K562 (cell line): ENCODE data around the gene APIP. TPM values are rescaled to one million over a fixed set of nuclear protein-coding genes. Genes with fewer than 3 reads are reported as not detected.

ENCODE experiments used
- ATAC-seq: fragments of 200-7000 bp; cut with Tn5 transposase; 3 replicates; pipeline ENCODE4 v1.9.1; 2020; ENCODE audit warnings: moderate library complexity
- BruUV-seq: library from RNA; stranded (reverse); fragments of 400-500 nt; replicated peaks from 2 replicates; lab custom pipeline; 2021; lab: Mats Ljungman, UMichigan
- CTCF ChIA-PET: fragments of 300-600 bp; formaldehyde crosslinking; extraction: SDS; loops from one replicate; lab custom pipeline; 2021; ENCODE audit warnings: low intra/inter-chr PET ratio; lab: Yijun Ruan, JAX
- POLR2A ChIA-PET: fragments of 300-600, 350-650 bp; sonication (Branson Sonifier 250); formaldehyde crosslinking; extraction: SDS; loops from one replicate; lab custom pipeline; 2021; ENCODE audit warnings: antibody characterized with exemption, inconsistent platforms; lab: Yijun Ruan, JAX
- DNase-seq, 4 experiments: peaks; one replicate each; pipeline versions ENCODE4 v3.0.0 to v3.0.0-alpha.2; 2011 to 2018; ENCODE audit warnings: low spot score in 3 of 4, mixed read lengths in 3 of 4; ENCODE audit errors: extremely low read depth in 1 of 4
- FAIRE-seq: peaks from 2 replicates; lab custom pipeline; 2011; peaks lifted over from hg19 to GRCh38; lab: Jason Lieb, UNC
- H2AFZ ChIP-seq: 2 replicates; pipeline ENCODE4 v1.6.0; 2011; ENCODE audit warnings: low read depth, low read length, control low read depth, inconsistent platforms
- H3K27ac ChIP-seq: fragments of 200-600 bp; 3 replicates; pipeline ENCODE4 v1.8.0; 2011; ENCODE audit warnings: low read depth, mild to moderate bottlenecking, control low read depth, inconsistent platforms, low read length, moderate library complexity, mixed read lengths; ENCODE audit errors: extremely low read depth
- H3K27me3 ChIP-seq, 2 experiments: fragments of 300-600 bp in 1 of 2; 2 replicates in 1 of 2; 3 replicates in 1 of 2; pipeline versions ENCODE4 v1.6.0 to v1.8.0; 2011; ENCODE audit warnings: inconsistent platforms in 2 of 2, low read length in 2 of 2, mild to moderate bottlenecking in 1 of 2, mixed read lengths in 1 of 2, moderate library complexity in 1 of 2; ENCODE audit not compliant: control insufficient read depth in 2 of 2, insufficient read depth in 2 of 2
- H3K36me3 ChIP-seq: fragments of 300-600 bp; 3 replicates; pipeline ENCODE4 v1.8.0; 2011; ENCODE audit warnings: mild to moderate bottlenecking, low read length, inconsistent platforms; ENCODE audit not compliant: control insufficient read depth, insufficient read depth
- H3K4me1 ChIP-seq, 2 experiments: fragments of 200-600 bp in 1 of 2; replicated peaks in 1 of 2; 2 replicates in 1 of 2; 3 replicates in 1 of 2; pipeline versions ENCODE4 v1.5.1 to v1.8.0; 2011; ENCODE audit warnings: inconsistent platforms in 2 of 2, low read length in 2 of 2, mild to moderate bottlenecking in 1 of 2, mixed read lengths in 1 of 2, moderate library complexity in 1 of 2; ENCODE audit not compliant: control insufficient read depth in 2 of 2, insufficient read depth in 2 of 2
- H3K4me2 ChIP-seq: 2 replicates; pipeline ENCODE4 v1.6.1; 2011; ENCODE audit warnings: low read length, control low read depth, inconsistent platforms, mixed read lengths; ENCODE audit not compliant: insufficient read depth
- H3K4me3 ChIP-seq: fragments of 200-600 bp; sonication (generic), shearing (Covaris generic); 2 replicates; pipeline ENCODE4 v1.5.1; 2016; ENCODE audit warnings: control low read depth, inconsistent platforms
- H3K79me2 ChIP-seq: fragments of 200-600 bp; 3 replicates; pipeline ENCODE4 v1.8.0; 2011; ENCODE audit warnings: low read length, inconsistent platforms; ENCODE audit not compliant: control insufficient read depth, insufficient read depth
- H3K9ac ChIP-seq, 2 experiments: 2 replicates each; pipeline versions ENCODE4 v1.6.0 to v1.6.1; 2011; ENCODE audit warnings: low read depth in 2 of 2, low read length in 2 of 2, control low read depth in 1 of 2, inconsistent platforms in 1 of 2, mild to moderate bottlenecking in 1 of 2, mixed read lengths in 1 of 2; ENCODE audit not compliant: insufficient read depth in 1 of 2
- H3K9me1 ChIP-seq: one replicate; pipeline ENCODE4 v1.6.0; 2011; ENCODE audit warnings: inconsistent platforms, mild to moderate bottlenecking, low read length, moderate library complexity; ENCODE audit not compliant: control insufficient read depth, insufficient read depth
- H3K9me3 ChIP-seq: replicated peaks from 2 replicates; pipeline ENCODE4 v1.5.1; 2011; ENCODE audit warnings: low read depth, low read length, inconsistent platforms; ENCODE audit not compliant: control insufficient read depth, insufficient read depth
- H4K20me1 ChIP-seq: replicated peaks from 2 replicates; pipeline ENCODE4 v1.6.1; 2011; ENCODE audit warnings: low read length, inconsistent platforms, mixed read lengths; ENCODE audit not compliant: control insufficient read depth, insufficient read depth
- HOMEZ ChIP-seq: fragments of 250-450 bp; sonication (Bioruptor Pico); IDR thresholded peaks from 2 replicates; pipeline ENCODE4 v1.4.0; 2020; ENCODE audit warnings: mild to moderate bottlenecking, moderate library complexity
- NUFIP1 ChIP-seq: fragments of 450-650 bp; IDR thresholded peaks from 2 replicates; pipeline ENCODE4 v1.6.1; 2018; ENCODE audit not compliant: partially characterized antibody
- ZNF239 ChIP-seq: fragments of 250-450 bp; sonication (Bioruptor Pico); IDR thresholded peaks from 2 replicates; pipeline ENCODE4 v1.4.0; 2020; ENCODE audit warnings: mild to moderate bottlenecking
- ZNF778 ChIP-seq: fragments of 450-650 bp; formaldehyde crosslinking; IDR thresholded peaks from 2 replicates; pipeline ENCODE4 v1.4.0; 2020; ENCODE audit warnings: mild to moderate bottlenecking, moderate library complexity
- WGBS: fragments of 100-300 bp; shearing (Covaris generic); methylation state at CpG from one replicate; pipeline ENCODE4 v1.1.6; 2016; ENCODE audit warnings: low coverage, mixed read lengths; ENCODE audit not compliant: insufficient coverage; ENCODE audit errors: missing lambda C conversion rate; 5-methylcytosine and 5-hydroxymethylcytosine counted together
- in situ Hi-C: fragments of 300-500 bp; cut with MboI; formaldehyde crosslinking; loops from 4 replicates; pipeline ENCODE4 v1.15.0; 2018; ENCODE audit warnings: inconsistent platforms, mixed read lengths
- intact Hi-C: fragments of 100-400 bp; cut with micrococcal nuclease; formaldehyde crosslinking; loops from 2 replicates; pipeline ENCODE4 v1.14.2; 2022
- polyA plus RNA-seq, 8 experiments: library from polyadenylated mRNA; depleted of rRNA in 4 of 8; stranded (reverse) in 5 of 8; unstranded in 3 of 8; fragments of >200 nt; fragmentation: Nextera tagmentation in 2 of 8; fragmentation: Illumina TruSeq in 1 of 8; extraction: Ambion mirVana in 2 of 8; extraction: Trizol in 1 of 8; gene quantifications; 2 replicates each; pipeline versions ENCODE4 v1.2.1 to v1.2.3, GENCODE V29; 2011 to 2014; ENCODE audit warnings: inconsistent platforms in 1 of 8, missing spikeins in 1 of 8
- total RNA-seq, 7 experiments: library from RNA; depleted of rRNA in 6 of 7; stranded (reverse); fragments of >200 nt in 6 of 7; fragmentation: Illumina TruSeq in 2 of 7; extraction: Trizol in 2 of 7; gene quantifications; 2 replicates each; pipeline versions ENCODE4 v1.2.1 to v1.2.3, GENCODE V29; 2011 to 2021; ENCODE audit warnings: low replicate concordance in 1 of 7
- TF ChIP-seq, protein P1 (sequence below), 2 experiments: fragments of 450-650 bp; IDR thresholded peaks; 2 replicates each; pipeline ENCODE4 v1.6.1; 2018; ENCODE audit warnings: mild to moderate bottlenecking in 2 of 2, low read depth in 1 of 2; ENCODE audit not compliant: partially characterized antibody in 2 of 2
- TF ChIP-seq, protein P2 (sequence below): fragments of 250-450 bp; sonication (Bioruptor Pico); IDR thresholded peaks from 2 replicates; pipeline ENCODE4 v1.8.0; 2022; ENCODE audit warnings: inconsistent platforms

Gene APIP
- total and polyA plus RNA-seq, 9 of the 15 experiments (the other 6 are each of a cell fraction or from before 2014, with no cell fraction given), result 63.7 to 110 (median 82.8) TPM

DNA sequence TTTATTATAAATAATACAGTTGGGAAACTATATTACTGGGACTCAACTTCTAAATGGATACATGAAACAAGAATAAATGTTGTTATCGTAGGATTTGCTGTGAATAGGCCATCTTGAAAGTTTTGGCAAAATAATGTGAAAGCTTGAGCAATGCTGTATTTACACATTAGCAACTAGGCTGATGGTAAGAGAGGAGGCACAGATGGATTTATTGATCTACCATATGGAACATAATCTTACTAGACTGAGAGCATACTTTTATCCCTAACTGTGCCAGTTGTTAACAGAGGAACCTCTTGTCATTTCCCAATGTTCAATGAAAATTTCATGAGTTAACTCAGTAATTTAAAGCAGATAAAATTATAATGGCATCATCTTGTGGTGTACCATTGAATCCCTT lies 22.8 kb downstream of the APIP start (continued):
- no peak for TF ChIP-seq HOMEZ (CRISPR knock-in tag)
- no peak for TF ChIP-seq ZNF778
- TF ChIP-seq, protein P1, sequence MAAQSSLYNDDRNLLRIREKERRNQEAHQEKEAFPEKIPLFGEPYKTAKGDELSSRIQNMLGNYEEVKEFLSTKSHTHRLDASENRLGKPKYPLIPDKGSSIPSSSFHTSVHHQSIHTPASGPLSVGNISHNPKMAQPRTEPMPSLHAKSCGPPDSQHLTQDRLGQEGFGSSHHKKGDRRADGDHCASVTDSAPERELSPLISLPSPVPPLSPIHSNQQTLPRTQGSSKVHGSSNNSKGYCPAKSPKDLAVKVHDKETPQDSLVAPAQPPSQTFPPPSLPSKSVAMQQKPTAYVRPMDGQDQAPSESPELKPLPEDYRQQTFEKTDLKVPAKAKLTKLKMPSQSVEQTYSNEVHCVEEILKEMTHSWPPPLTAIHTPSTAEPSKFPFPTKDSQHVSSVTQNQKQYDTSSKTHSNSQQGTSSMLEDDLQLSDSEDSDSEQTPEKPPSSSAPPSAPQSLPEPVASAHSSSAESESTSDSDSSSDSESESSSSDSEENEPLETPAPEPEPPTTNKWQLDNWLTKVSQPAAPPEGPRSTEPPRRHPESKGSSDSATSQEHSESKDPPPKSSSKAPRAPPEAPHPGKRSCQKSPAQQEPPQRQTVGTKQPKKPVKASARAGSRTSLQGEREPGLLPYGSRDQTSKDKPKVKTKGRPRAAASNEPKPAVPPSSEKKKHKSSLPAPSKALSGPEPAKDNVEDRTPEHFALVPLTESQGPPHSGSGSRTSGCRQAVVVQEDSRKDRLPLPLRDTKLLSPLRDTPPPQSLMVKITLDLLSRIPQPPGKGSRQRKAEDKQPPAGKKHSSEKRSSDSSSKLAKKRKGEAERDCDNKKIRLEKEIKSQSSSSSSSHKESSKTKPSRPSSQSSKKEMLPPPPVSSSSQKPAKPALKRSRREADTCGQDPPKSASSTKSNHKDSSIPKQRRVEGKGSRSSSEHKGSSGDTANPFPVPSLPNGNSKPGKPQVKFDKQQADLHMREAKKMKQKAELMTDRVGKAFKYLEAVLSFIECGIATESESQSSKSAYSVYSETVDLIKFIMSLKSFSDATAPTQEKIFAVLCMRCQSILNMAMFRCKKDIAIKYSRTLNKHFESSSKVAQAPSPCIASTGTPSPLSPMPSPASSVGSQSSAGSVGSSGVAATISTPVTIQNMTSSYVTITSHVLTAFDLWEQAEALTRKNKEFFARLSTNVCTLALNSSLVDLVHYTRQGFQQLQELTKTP (IDR thresholded peaks at IDR 0.05; ENCODE audit: low read depth in 1 of 2, partially characterized antibody in 2 of 2), result no peak
- TF ChIP-seq, all 486 proteins: peak for 0

- no TSS peak for BruUV-seq
- in situ Hi-C loops (loop anchor here (5.0 to 10.0 kb wide), 3 partner anchors 304 to 527 kb away; no protein-coding TSS in a partner anchor), intact Hi-C loops (loop anchor here (2.0 to 10.0 kb wide), 5 partner anchors 49 to 717 kb away; partner anchors contain the start of gene ELF5)
- DNase-seq, result no peak
- H2AFZ ChIP-seq, result no peak overlapping the region
- H3K79me2 ChIP-seq, result peaks cover 12% of the 10 kb centered on the region
- no peaks in the 10 kb centered on the region for H3K9me1 ChIP-seq
- no peaks in the 10 kb centered on the region for H3K27me3 ChIP-seq
- no peak overlapping the region for H3K9ac ChIP-seq
- FAIRE-seq, result no peak
- no peak overlapping the region for H3K27ac ChIP-seq
- no peak for ATAC-seq
- H3K4me3 ChIP-seq, result no peak overlapping the region
- no peaks in the 10 kb centered on the region for H3K9me3 ChIP-seq
- H3K4me2 ChIP-seq, result no peak overlapping the region
- CTCF ChIA-PET, result interaction anchor here (0.9 to 3.0 kb wide), 6 partner anchors 304 to 718 kb away, joined by 3 to 73 read pairs (median 6); no protein-coding TSS in a partner anchor
- POLR2A ChIA-PET, result interaction anchor here (1.4 kb wide), 1 partner anchor 413 kb away, joined by 3 read pairs; no protein-coding TSS in a partner anchor
- peaks cover 43% of the 10 kb centered on the region for H3K36me3 ChIP-seq
- WGBS, result 88% methylated on average over 3 of the region's 3 CpGs
- no peaks in the 10 kb centered on the region; the same call in 1 of the 2 replicates for H4K20me1 ChIP-seq
- TF ChIP-seq, protein P2, sequence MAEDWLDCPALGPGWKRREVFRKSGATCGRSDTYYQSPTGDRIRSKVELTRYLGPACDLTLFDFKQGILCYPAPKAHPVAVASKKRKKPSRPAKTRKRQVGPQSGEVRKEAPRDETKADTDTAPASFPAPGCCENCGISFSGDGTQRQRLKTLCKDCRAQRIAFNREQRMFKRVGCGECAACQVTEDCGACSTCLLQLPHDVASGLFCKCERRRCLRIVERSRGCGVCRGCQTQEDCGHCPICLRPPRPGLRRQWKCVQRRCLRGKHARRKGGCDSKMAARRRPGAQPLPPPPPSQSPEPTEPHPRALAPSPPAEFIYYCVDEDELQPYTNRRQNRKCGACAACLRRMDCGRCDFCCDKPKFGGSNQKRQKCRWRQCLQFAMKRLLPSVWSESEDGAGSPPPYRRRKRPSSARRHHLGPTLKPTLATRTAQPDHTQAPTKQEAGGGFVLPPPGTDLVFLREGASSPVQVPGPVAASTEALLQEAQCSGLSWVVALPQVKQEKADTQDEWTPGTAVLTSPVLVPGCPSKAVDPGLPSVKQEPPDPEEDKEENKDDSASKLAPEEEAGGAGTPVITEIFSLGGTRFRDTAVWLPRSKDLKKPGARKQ, result no peak
- TF ChIP-seq ZNF239 (no peak), NUFIP1 (no peak)
- no peaks in the 10 kb centered on the region for H3K4me1 ChIP-seq
These were observed 24.6 kb downstream of the APIP start for GRCh38 chr11:34891611-34892010.
